ENCODE data around the gene SIM1. TPM values are rescaled to one million over a fixed set of nuclear protein-coding genes. Genes with fewer than 3 reads are reported as not detected.

SIM1 gene
- total RNA-seq, 1 experiment from 2014 or later: 0.13 TPM

- no peak overlapping the region for H2AFZ ChIP-seq
- no peaks in the 10 kb centered on the region for H3K27me3 ChIP-seq (ENCODE audit: insufficient read depth, low read depth)
- intact Hi-C loops (cut with micrococcal nuclease; ENCODE audit: unreplicated experiment): no loop called here
- no peaks in the 10 kb centered on the region for H3K9me2 ChIP-seq (ENCODE audit: insufficient read depth)
- no peak overlapping the region for H3K4me3 ChIP-seq
- ChIA-PET CTCF (no interaction called here), POLR2A (ENCODE audit: unreplicated experiment) (no interaction called here)
- H3K79me2 ChIP-seq (ENCODE audit: low read depth): no peaks in the 10 kb centered on the region
- BruUV-seq (replicated peaks): no TSS peak
- H3K4me2 ChIP-seq: no peak overlapping the region
- peaks cover 7% of the 10 kb centered on the region for H3K9me3 ChIP-seq (ENCODE audit: insufficient read depth, low read depth)
- no peak for DNase-seq
- no peaks in the 10 kb centered on the region for H3K36me3 ChIP-seq (ENCODE audit: low read depth)
- no peaks in the 10 kb centered on the region for H4K20me1 ChIP-seq (ENCODE audit: insufficient read depth)
- H3K4me1 ChIP-seq (replicated peaks; ENCODE audit: insufficient read depth): no peaks in the 10 kb centered on the region
- no peak for TF ChIP-seq CTCF (conservative IDR thresholded peaks at IDR 0.05)
- no peak for TF ChIP-seq EZH2 (IDR thresholded peaks at IDR 0.05; ENCODE audit: low read depth)
- H3K27ac ChIP-seq: no peak overlapping the region
- no peaks in the 10 kb centered on the region for H3F3A ChIP-seq (ENCODE audit: insufficient read depth, low read depth)
Measured at GRCh38 chr6:100457311-100457990, 7.3 kb downstream of the SIM1 start.

GRCh38 chr6:100456908-100457235 lies 7.8 kb downstream of the SIM1 start:
- no peak overlapping the region for H3K4me3 ChIP-seq
- H3K27me3 ChIP-seq (ENCODE audit: insufficient read depth, low read depth): no peaks in the 10 kb centered on the region
- H3K9me3 ChIP-seq (ENCODE audit: insufficient read depth, low read depth): peaks cover 7% of the 10 kb centered on the region
- ChIA-PET CTCF (no interaction called here), POLR2A (ENCODE audit: unreplicated experiment) (no interaction called here)
- DNase-seq: no peak
- H3K27ac ChIP-seq: no peak overlapping the region
- no TSS peak for BruUV-seq (replicated peaks)
- no peak for TF ChIP-seq CTCF (conservative IDR thresholded peaks at IDR 0.05)
- no peak for TF ChIP-seq EZH2 (IDR thresholded peaks at IDR 0.05; ENCODE audit: low read depth)
- no peaks in the 10 kb centered on the region for H3F3A ChIP-seq (ENCODE audit: insufficient read depth, low read depth)
- H3K9me2 ChIP-seq (ENCODE audit: insufficient read depth): no peaks in the 10 kb centered on the region
- no peaks in the 10 kb centered on the region for H3K36me3 ChIP-seq (ENCODE audit: low read depth)
- H4K20me1 ChIP-seq (ENCODE audit: insufficient read depth): no peaks in the 10 kb centered on the region
- no peaks in the 10 kb centered on the region for H3K79me2 ChIP-seq (ENCODE audit: low read depth)
- H2AFZ ChIP-seq: no peak overlapping the region
- intact Hi-C loops (cut with micrococcal nuclease; ENCODE audit: unreplicated experiment): no loop called here
- H3K4me1 ChIP-seq (replicated peaks; ENCODE audit: insufficient read depth): no peaks in the 10 kb centered on the region
- H3K4me2 ChIP-seq: no peak overlapping the region

GRCh38 chr6:100456141-100456907 lies 8.4 kb downstream of the SIM1 start:
- no peak overlapping the region for H3K4me3 ChIP-seq
- H3K9me3 ChIP-seq (ENCODE audit: insufficient read depth, low read depth): peaks cover 7% of the 10 kb centered on the region
- H3K4me1 ChIP-seq (replicated peaks; ENCODE audit: insufficient read depth): no peaks in the 10 kb centered on the region
- TF ChIP-seq EZH2 (IDR thresholded peaks at IDR 0.05; ENCODE audit: low read depth) (no peak), CTCF (conservative IDR thresholded peaks at IDR 0.05) (no peak)
- ChIA-PET POLR2A (ENCODE audit: unreplicated experiment) (no interaction called here), CTCF (no interaction called here)
- H3K27ac ChIP-seq: no peak overlapping the region
- no peaks in the 10 kb centered on the region for H3F3A ChIP-seq (ENCODE audit: insufficient read depth, low read depth)
- no peaks in the 10 kb centered on the region for H3K36me3 ChIP-seq (ENCODE audit: low read depth)
- H4K20me1 ChIP-seq (ENCODE audit: insufficient read depth): no peaks in the 10 kb centered on the region
- no peak overlapping the region for H2AFZ ChIP-seq
- no TSS peak for BruUV-seq (replicated peaks)
- intact Hi-C loops (cut with micrococcal nuclease; ENCODE audit: unreplicated experiment): no loop called here
- no peaks in the 10 kb centered on the region for H3K79me2 ChIP-seq (ENCODE audit: low read depth)
- no peak overlapping the region for H3K4me2 ChIP-seq
- H3K9me2 ChIP-seq (ENCODE audit: insufficient read depth): no peaks in the 10 kb centered on the region
- no peaks in the 10 kb centered on the region for H3K27me3 ChIP-seq (ENCODE audit: insufficient read depth, low read depth)
- DNase-seq: no peak
